Astrocyte of the hippocampus (primary cell): ENCODE results near the gene OR2V1.
"Not testable (repeated sequence)": the region's sequence is repeated elsewhere in the genome, so short reads cannot be mapped to it uniquely, and the experiment has no call there.

Source experiments
- DNase-seq: peaks from one replicate; pipeline ENCODE4 v3.0.0; 2011; ENCODE audit warnings: low read depth, low spot score

Gene OR2V1, protein sequence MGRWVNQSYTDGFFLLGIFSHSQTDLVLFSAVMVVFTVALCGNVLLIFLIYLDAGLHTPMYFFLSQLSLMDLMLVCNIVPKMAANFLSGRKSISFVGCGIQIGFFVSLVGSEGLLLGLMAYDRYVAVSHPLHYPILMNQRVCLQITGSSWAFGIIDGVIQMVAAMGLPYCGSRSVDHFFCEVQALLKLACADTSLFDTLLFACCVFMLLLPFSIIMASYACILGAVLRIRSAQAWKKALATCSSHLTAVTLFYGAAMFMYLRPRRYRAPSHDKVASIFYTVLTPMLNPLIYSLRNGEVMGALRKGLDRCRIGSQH

DNA sequence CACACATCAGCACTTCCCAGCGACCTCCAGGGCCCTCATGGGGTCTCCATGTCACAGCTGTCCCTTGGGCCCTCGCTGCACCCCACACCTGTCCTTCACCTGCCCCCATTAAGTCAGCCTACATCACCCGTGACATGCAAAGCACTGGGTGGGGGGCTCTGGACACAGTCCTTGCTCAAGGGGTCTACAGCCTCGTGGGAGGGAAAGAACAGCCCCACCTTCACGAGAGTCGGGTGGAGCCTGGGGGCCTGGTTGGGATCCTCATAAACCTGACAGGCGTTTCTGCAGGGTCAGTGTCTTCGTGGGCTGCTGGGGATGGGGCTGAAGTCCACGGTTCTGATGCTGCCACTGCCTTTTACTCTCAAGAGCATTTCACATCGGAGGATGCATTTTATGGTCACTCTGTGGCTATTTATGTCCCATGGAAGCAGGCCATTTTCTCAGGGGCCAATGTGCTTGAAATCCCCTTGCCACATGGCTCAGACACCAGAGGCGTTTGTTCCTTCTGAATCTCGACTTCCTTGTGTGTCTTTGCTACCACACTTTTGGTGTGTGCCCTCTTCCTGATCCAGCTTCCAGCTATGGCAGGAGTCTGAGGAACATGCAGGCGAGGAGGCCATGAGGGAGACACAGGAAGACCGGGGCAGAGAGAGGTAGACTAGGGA lies at the start of gene OR2V1:
Gene OR2V1, minus strand, starts transcription at position 338 of the 665 bp plus-strand sequence. CDS start 5,865 bp downstream, outside the sequence.
- no peak for DNase-seq

DNA sequence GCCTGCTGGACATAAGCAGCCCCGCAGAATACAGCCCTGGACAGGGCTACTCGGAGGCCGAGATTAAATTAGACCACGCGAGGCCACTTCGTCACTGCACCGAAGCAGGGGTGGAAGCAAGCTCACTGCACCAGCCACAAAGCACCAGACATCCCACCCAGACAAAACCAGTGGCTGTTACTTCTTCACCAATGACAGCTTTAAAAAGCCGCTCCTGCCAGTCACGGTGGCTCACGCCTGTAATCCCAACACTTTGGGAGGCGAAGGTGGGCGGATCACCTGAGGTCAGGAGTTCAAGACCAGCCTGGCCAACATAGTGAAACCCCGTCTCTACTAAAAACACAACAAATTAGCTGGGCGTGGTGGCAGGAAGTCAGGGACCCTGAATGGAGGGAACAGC lies 46.6 kb upstream of the OR2V1 start:
- not testable (repeated sequence) for DNase-seq

- no peak for DNase-seq
These were observed 45.4 kb upstream of the OR2V1 start for GRCh38 chr5:181176254-181176952.

DNA sequence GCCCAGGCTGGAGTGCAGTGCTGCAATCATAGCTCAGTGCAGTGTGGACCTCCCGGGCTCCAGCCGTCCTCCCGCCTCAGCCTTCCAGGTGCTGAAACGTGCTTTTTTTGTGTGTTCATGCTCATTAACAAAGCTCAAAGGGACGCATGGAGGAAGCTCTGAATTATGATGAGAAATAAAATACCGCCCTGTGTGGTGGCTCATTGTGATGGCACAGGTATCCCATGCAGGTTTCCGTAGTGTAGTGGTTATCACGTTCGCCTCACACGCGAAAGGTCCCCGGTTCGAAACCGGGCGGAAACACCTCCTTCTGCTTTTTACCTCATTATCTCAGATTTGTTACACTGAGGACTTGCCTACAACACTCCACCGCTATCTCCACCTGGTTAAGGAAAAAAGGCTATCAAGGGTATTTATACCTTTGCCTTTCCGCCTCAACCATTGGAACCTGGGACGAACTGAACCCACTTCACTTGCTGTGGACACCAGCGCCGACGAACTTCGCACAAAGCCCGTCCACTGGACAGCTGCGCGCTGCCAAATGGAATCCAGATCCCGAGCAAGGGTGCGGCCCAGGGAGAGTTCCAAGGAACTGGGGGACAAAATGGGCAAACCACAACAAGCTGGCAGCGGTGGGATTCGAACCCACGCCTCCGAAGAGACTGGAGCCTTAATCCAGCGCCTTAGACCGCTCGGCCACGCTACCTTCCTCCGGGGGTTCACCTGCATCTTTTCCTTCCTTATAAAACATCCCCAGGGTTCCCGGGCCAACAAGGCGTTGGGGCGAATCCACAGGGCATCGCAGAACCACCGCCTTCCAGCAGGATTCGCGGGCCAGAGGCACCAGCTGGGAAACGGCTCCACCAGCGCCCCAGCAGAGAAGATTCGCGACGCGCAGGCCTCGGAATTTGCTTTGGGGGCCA lies 42.7 kb upstream of the OR2V1 start:
- DNase-seq, result peak; percentile 42

DNA sequence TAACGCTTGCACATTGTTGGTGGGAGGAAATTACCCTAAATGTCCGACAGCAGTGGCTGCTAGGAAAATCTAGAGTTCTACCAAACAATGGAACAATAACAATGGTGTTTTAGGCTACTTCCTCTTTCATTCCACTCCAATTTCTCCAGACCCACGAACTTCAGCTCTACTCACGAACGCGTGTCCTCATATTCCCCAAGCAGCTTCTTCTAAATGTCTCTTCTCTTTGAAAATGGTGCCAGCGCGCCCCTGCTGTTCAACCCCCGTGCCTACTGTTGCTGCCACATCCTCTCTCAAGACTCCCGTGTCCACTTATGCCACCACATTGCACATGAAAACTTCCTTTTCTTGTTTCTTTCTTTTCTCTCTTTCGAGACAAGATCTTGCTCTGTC lies 42.1 kb upstream of the OR2V1 start:
- no peak for DNase-seq

DNA sequence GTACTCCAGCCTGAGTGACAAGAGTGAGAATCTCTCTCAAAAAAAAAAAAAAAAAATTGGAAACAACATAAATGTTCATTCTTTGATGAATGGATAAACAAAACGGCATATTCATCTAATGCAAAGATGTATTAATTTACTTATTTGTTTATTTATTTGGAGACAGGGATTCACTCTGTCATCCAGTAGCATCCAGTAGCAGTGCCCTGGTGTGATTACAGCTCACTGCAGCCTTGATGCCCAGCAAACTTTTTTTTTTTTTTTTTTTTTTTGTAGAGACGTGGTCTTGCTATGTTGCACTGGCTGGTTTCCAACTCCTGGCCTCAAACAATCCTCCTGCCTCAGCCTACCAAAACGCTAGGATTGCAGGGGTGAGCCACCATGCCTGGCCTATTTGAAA lies 40.8 kb upstream of the OR2V1 start:
- DNase-seq, result no peak

DNA sequence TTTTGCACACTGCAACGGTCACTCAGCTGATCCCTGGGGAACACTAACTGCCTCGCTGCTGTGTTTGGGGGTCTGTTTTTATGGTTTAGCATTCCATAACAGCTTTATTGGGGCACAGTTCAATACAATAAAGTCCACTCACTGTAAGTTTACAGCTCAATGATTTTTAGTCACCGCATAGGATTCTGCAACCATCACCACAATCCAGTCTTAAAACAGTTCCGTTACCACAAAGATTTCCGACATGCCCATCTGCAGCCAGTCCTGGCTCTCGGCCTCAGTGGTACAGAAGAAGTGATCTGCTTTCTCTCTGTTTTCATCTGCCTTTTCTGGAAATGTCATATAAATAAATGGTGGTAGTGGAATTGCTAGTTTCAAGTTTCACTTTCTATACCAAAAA lies 40.0 kb upstream of the OR2V1 start:
- DNase-seq, result peak; percentile 63

DNA sequence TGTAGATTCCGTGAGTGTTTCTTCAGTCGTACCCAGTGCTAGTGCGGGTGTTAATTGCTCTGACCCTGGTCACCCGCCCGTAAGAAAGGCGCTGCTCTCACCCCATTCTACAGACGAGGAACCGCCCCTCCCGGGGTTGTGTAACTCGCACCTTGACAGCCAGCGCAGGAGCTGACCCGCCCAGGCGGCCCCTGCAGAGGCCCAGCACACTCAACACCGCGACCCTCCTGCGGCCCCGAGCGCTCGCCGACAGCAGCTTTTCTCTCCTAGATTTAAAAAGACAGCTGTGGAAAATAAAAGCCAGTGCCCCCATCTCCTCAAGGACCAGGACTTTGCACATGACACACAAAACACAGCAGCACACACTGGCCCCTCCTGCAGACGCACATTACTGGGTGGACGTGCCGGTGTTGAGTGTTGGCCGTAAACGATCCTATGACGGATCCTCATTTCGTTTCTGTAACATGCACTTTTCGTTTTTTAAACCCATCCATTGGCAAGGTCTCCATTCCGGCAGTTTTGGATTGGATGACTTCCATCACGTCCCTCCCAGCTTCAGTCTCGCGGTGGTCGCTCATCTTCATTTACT lies 39.4 kb upstream of the OR2V1 start:
- DNase-seq, result no peak

GRCh38 chr5:181169459-181170236 lies 38.7 kb upstream of the OR2V1 start:
- DNase-seq, result peak; percentile 60

DNA sequence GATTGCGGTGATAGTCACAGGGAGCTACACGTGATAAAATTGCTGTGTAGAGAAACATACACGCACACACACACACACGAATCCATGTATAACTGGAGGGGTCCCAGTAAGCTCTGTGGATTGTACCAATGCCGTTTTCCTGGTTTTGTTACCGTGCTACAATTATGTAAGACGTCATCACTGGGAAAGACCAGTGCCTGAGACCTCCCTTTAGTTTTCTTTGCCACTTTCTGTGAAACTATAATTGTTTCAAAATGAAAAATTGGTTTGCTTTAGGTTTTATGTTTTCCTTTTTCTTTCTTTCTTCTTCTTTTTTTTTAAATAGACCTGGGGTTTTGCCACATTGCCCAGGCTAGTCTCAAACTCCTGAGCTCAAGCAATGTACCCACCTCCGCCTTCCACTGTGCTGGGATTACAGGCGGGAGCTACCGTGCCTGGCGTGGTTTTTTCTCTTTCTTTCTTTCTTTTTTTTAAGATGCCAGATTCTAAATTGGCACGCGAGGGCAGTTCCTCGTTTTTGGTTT lies 37.7 kb upstream of the OR2V1 start:
- no peak for DNase-seq

DNA sequence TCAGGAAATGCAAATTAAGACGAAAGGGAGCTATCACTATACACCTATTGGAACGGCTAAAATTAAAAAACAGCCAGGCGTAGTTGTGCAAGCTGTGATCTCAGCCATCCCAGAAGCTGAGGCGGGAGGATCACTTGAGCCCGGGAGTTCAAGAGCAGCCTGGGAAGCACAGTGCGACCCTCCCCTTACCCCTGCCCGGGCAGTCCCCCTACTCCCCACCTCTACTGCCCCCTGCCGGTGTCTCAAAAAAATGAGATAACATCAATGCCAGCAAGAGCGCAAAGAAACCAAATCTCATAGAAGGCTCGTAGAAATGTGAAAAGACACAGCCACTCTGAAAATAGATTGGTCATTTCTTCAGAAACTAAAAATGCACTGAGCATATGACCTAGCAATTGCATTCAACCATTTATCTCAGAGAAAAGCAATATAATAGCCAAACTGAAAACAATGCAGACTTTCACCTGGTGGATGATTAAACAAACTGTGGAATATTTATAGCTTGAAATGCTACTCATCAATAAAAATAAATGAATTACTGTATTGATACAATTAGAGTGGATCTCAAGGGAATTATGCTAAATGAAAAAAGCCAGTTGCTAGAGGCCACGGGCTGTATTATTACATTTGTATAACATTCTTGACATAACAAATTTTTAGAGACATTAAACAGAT lies 37.0 kb upstream of the OR2V1 start:
- no peak for DNase-seq

- no peak for DNase-seq
These were observed 36.1 kb upstream of the OR2V1 start for GRCh38 chr5:181166812-181167733.

DNA sequence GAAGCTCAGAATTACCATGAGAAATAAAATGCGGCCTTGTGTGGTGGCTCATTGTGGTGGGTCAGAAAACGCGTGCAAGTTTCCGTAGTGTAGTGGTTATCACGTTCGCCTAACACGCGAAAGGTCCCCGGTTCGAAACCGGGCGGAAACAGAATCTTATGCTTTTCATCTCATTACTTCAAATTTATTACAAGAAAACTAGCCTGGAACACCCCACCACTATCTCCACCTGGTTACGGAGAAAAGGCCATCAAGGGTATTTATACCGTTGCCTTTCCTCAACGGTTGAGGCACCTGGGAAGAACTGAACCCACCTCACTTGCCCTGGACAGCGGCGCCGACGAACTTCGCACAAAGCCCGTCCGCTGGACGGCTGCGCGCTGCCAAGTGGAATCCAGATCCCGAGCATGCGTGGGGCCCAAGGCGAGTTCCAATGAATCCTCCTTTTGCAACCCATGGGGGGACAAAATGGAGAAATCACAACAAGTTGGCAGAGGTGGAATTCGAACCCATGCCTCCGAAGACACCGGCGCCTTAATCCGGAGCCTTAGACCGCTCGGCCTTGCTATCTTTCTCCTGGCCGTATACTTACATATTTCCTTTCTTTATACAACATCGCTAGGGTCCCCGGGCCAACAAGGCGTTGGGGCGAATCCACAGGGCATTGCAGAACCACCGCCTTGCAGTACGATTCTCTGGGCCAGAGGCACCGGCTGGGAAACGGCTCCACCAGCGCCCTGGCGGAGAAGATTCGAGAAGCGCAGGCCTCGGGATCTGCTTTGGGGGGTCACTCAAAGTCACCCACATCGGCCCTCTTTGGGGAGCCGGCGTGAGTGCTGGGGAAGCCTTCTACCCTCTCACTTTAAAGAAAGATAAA lies 33.3 kb upstream of the OR2V1 start:
- no peak for DNase-seq

- no peak for DNase-seq
These were observed 32.6 kb upstream of the OR2V1 start for GRCh38 chr5:181163487-181164075.

GRCh38 chr5:181161534-181162175 lies 30.7 kb upstream of the OR2V1 start:
- DNase-seq, result no peak

GRCh38 chr5:181160755-181161533 lies 30.0 kb upstream of the OR2V1 start:
- peak; percentile 61 for DNase-seq
